Ascending aorta (tissue), 2 donors: ENCODE measurements around the gene HOXA10. TPM values are rescaled to one million over a fixed set of nuclear protein-coding genes. Genes with fewer than 3 reads are reported as not detected.
A peak's percentile ranks its signal among the peaks of the same experiment; 100 is the strongest.

Experiments used
- DNase-seq, 2 donors: peaks; one replicate each; pipeline ENCODE4 v3.0.0-alpha.2; 2019; ENCODE audit warnings: low spot score in 2 of 2
- H3K27ac ChIP-seq, 2 donors: fragments of 200-600 bp; sonication (generic); one replicate each; pipeline ENCODE4 v1.5.1; 2016 to 2017; ENCODE audit warnings: mild to moderate bottlenecking in 1 of 2
- H3K27me3 ChIP-seq: fragments of 200-600 bp; sonication (generic); one replicate; pipeline ENCODE4 v1.5.1; 2017
- H3K36me3 ChIP-seq, 2 donors: fragments of 200-600 bp; sonication (generic); one replicate each; pipeline ENCODE4 v1.5.1; 2016
- H3K4me1 ChIP-seq, 2 donors: fragments of 200-600 bp; sonication (generic); one replicate each; pipeline ENCODE4 v1.5.1; 2016 to 2017; ENCODE audit warnings: mild to moderate bottlenecking in 1 of 2
- H3K4me3 ChIP-seq, 2 donors: fragments of 200-600 bp; sonication (generic); one replicate each; pipeline ENCODE4 v1.5.1; 2016 to 2017; ENCODE audit warnings: mild to moderate bottlenecking in 1 of 2
- H3K9me3 ChIP-seq, 2 donors: fragments of 200-600 bp; sonication (generic); one replicate each; pipeline ENCODE4 v1.5.1; 2016
- CTCF ChIP-seq, 3 experiments: fragments of 200-600 bp in 2 of 3; fragments of 450-650 bp in 1 of 3; sonication (generic) in 2 of 3; IDR thresholded peaks; one replicate each; pipeline ENCODE4 v1.5.1; 2016 to 2019; ENCODE audit warnings: antibody characterized with exemption in 3 of 3, mild to moderate bottlenecking in 1 of 3, moderate library complexity in 1 of 3
- intact Hi-C: fragments of 100-400 bp; cut with DNase I; formaldehyde crosslinking; loops from one replicate; pipeline ENCODE4 v1.15.1; 2023
- total RNA-seq: library from RNA; depleted of rRNA; stranded (reverse); fragments of >200 nt; gene quantifications from one replicate; pipeline ENCODE4 v1.1.0, GENCODE V29; 2016

The HOXA10 gene
- total RNA-seq, 1 donor from 2014 or later, result not detected

- peak overlapping the region; percentile 68 to 69 for H3K4me3 ChIP-seq
- TF ChIP-seq CTCF (IDR thresholded peaks at IDR 0.05), result no peak
Measured at GRCh38 chr7:27152816-27153442, 21.2 kb downstream of the HOXA10 start.

GRCh38 chr7:27151931-27152815 lies 21.9 kb downstream of the HOXA10 start, which contains the start of gene HOXA3:
TSS of gene HOXA3 (minus strand) at chr7:27152583. CDS start at chr7:27110640, 41,943 bp downstream.
- DNase-seq, result peak in 1 of 2 donors; percentile 80
- Histone ChIP-seq H3K4me1 (peaks cover 3 to 36% of the 10 kb centered on the region in 2 donors), H3K9me3 (no peaks in the 10 kb centered on the region), H3K27me3 (no peaks in the 10 kb centered on the region), H3K27ac (peak within 1 kb of the TSS; percentile 83 to 88), H3K36me3 (no peaks in the 10 kb centered on the region), H3K4me3 (peak within 1 kb of the TSS; percentile 68 to 69)
- intact Hi-C loops, result no loop called here
- no peak for TF ChIP-seq CTCF (IDR thresholded peaks at IDR 0.05)

More at GRCh38 chr7:27152816-27153442, 21.2 kb downstream of the HOXA10 start:
- Histone ChIP-seq H3K4me1 (peaks cover 3 to 33% of the 10 kb centered on the region in 2 donors), H3K9me3 (no peaks in the 10 kb centered on the region), H3K36me3 (no peaks in the 10 kb centered on the region), H3K27ac (peak overlapping the region; percentile 83 to 88), H3K27me3 (no peaks in the 10 kb centered on the region)
- DNase-seq, result no peak
- intact Hi-C loops, result no loop called here

- no peak for TF ChIP-seq CTCF (IDR thresholded peaks at IDR 0.05)
- Histone ChIP-seq H3K27ac (peak overlapping the region; percentile 83 to 88), H3K9me3 (no peaks in the 10 kb centered on the region), H3K4me3 (peak overlapping the region; percentile 68 to 69), H3K4me1 (peaks cover 3 to 36% of the 10 kb centered on the region in 2 donors), H3K36me3 (no peaks in the 10 kb centered on the region), H3K27me3 (no peaks in the 10 kb centered on the region)
- peak in 1 of 2 donors; percentile 70 for DNase-seq
- intact Hi-C loops, result no loop called here
Measured at GRCh38 chr7:27151341-27151930, 22.7 kb downstream of the HOXA10 start.

DNA sequence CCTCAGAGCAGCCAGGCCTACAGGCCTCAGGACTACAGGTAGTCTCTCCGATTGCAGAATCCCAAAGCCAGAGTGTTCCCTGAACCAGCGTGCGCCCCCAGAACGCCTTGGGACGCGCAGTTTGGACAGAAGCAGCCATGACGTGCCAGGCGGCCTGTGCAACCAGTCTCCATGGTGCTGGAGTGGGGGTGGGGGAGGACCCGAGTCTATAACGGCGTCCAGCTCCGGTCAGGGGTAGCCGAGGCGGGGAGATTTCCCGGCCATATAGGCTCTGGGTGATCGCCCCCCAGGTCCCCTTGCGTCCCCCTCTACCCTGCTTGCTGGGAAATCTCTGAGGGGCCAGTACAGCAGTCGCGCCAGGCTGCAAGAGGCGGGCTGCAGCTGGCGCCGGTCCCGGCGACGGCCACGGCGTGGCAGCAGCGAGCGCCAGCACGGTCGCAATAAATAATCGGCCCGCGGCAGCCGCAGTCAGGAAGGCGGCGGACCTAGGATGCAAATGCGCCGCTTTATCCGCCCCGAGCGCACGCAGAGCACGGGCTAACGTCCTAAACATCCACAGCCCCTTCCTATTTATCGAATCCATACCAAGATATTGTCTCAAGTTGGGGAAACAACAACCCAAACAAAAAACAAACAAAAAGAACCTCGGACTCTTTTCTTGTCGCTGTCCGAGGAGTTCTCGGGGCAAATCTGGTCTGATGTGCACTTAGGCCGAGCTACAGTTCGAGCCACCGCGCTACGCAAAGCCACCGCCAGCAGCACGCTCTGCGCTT lies 23.4 kb downstream of the HOXA10 start:
- peaks cover 3 to 36% of the 10 kb centered on the region in 2 donors for H3K4me1 ChIP-seq
- intact Hi-C loops, result no loop called here
- peak in 1 of 2 donors; percentile 88 for DNase-seq

More for the DNA sequence above, 23.4 kb downstream of the HOXA10 start:
- no peaks in the 10 kb centered on the region for H3K36me3 ChIP-seq
- no peaks in the 10 kb centered on the region for H3K27me3 ChIP-seq
- peak overlapping the region; percentile 83 to 88 for H3K27ac ChIP-seq
- TF ChIP-seq CTCF (IDR thresholded peaks at IDR 0.05), result peak; percentile 80 to 94 (median 91)
- peak overlapping the region; percentile 68 to 69 for H3K4me3 ChIP-seq
- H3K9me3 ChIP-seq, result no peaks in the 10 kb centered on the region
